ENCODE data around the gene PPIP5K1. TPM values are rescaled to one million over a fixed set of nuclear protein-coding genes. Genes with fewer than 3 reads are reported as not detected.

Gene PPIP5K1
- total and polyA plus RNA-seq, 2 of the 4 experiments (the other 2 are of a cell fraction), result 12.7 to 14.2 TPM

DNA sequence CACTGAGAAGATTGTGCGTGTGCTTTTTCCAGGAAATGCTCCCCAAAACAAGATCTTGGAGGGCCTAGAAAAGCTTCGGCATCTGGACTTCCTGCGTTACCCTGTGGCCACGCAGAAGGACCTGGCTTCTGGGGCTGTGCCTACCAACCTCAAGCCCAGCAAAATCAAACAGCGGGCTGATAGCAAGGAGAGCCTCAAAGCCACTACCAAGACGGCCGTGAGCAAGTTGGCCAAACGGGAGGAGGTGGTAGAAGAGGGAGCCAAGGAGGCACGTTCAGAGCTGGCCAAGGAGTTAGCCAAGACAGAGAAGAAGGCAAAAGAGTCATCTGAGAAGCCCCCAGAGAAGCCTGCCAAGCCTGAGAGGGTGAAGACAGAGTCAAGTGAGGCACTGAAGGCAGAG lies 67.8 kb downstream of the PPIP5K1 start:
- in situ Hi-C loops (cut with MboI; ENCODE audit: low sequenced_read_pairs), result no loop called here
- intact Hi-C loops (cut with micrococcal nuclease), result no loop called here
- DNase-seq, result no peak
- H2AK5ac ChIP-seq (ENCODE audit: low read depth, low read length), result no peak overlapping the region
- peaks cover 5% of the 10 kb centered on the region; the same call in 1 of the 2 replicates for H3K4me1 ChIP-seq (ENCODE audit: control insufficient read depth, insufficient read depth, low read length)
- H4K8ac ChIP-seq (ENCODE audit: low read depth in 2 of 2, low read length in 2 of 2), result no peak overlapping the region
- H2AK9ac ChIP-seq (replicated peaks; ENCODE audit: low read depth, low read length, poor library complexity), result no peak overlapping the region
- no peak overlapping the region for H3K18ac ChIP-seq (ENCODE audit: low read depth, low read length)
- no peaks in the 10 kb centered on the region for H3K9me3 ChIP-seq (ENCODE audit: control insufficient read depth, insufficient read depth, low read length)
- no peak overlapping the region for H3K4ac ChIP-seq (ENCODE audit: low read depth, low read length)
- no peak for ATAC-seq (ENCODE audit: low read depth)
- no peak overlapping the region for H4K91ac ChIP-seq (ENCODE audit: insufficient read depth, low read depth, low read length)
- 89% methylated on average over 5 of the region's 9 CpGs; no CpG with 5 or more reads in 1 of the 2 experiments for WGBS, 2 experiments (ENCODE audit: extremely low coverage in 2 of 2, insufficient read length in 1 of 2)
- no peak overlapping the region for H3K14ac ChIP-seq (replicated peaks; ENCODE audit: low read depth, low read length)
- BruUV-seq (replicated peaks), result no TSS peak
- no peak overlapping the region for H3K56ac ChIP-seq (ENCODE audit: extremely low read depth, insufficient read depth, low read length)
- peaks cover 36 to 91% of the 10 kb centered on the region in 2 experiments for H3K79me1 ChIP-seq (ENCODE audit: low read depth in 1 of 2, low read length in 2 of 2)
- H3K4me2 ChIP-seq (ENCODE audit: low read depth, low read length), result no peak overlapping the region
- H2BK20ac ChIP-seq (ENCODE audit: low read depth, low read length), result no peak overlapping the region
- peaks cover 59% of the 10 kb centered on the region for H3K36me3 ChIP-seq (ENCODE audit: control insufficient read depth, insufficient read depth, low read length)
- no peak overlapping the region for H2BK5ac ChIP-seq (ENCODE audit: low read depth, low read length, poor library complexity, severe bottlenecking)
- H2AFZ ChIP-seq (replicated peaks; ENCODE audit: low read length, poor library complexity), result no peak overlapping the region
- no peak overlapping the region for H2BK15ac ChIP-seq (ENCODE audit: low read depth, low read length)
- H3K27me3 ChIP-seq (ENCODE audit: control insufficient read depth, insufficient read depth, low read length), result no peaks in the 10 kb centered on the region
- ChIA-PET CTCF (no interaction called here), POLR2A (ENCODE audit: unreplicated experiment) (no interaction called here)
- H4K5ac ChIP-seq (ENCODE audit: low read depth, low read length), result no peak overlapping the region
- TF ChIP-seq MXI1 (IDR thresholded peaks at IDR 0.05; ENCODE audit: borderline replicate concordance, low read depth, low read length), result no peak
- TF ChIP-seq NFE2L2 (IDR thresholded peaks at IDR 0.05; ENCODE audit: low read depth, low read length), result no peak
- peaks cover 46% of the 10 kb centered on the region for H3K9me1 ChIP-seq (ENCODE audit: insufficient read depth, low read length)
- no peak overlapping the region for H3K9ac ChIP-seq (ENCODE audit: low read depth, low read length)
- H4K20me1 ChIP-seq (ENCODE audit: insufficient read depth, low read length), result peaks cover 64% of the 10 kb centered on the region
- H3K23ac ChIP-seq (ENCODE audit: low read depth, low read length), result no peak overlapping the region
- no peak overlapping the region for H3K27ac ChIP-seq (ENCODE audit: insufficient read depth, low read length)
- dilution Hi-C loops (cut with HindIII; ENCODE audit: low sequenced_read_pairs, unreplicated experiment), result no loop called here
- H3K4me3 ChIP-seq (ENCODE audit: insufficient read depth, low read depth, low read length), result no peak overlapping the region
- no peak overlapping the region for H2BK120ac ChIP-seq (ENCODE audit: low read depth, low read length)
